ENCODE measurements around the gene C4orf50.

The C4orf50 gene

DNA sequence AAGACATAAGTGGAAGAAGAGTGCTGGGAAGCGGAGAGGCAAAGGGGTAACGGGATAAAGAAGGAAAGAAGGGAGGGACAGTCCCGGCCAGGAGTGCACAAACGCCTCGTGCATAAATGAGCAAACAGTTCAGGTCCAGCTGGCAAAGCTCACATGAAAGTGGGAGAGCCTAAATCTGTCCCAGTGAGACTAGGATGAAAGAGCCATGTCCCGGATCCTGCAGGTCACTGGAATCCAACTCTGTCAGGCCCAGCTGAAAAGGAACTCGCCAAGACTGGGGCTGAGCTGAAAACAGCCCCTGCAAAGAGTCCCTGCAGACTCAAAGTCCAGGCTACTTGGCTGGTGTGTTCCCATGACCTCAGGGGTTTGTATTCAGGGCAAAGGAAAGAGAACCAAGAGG lies 87.4 kb downstream of the C4orf50 start:
- TF ChIP-seq, protein P1, sequence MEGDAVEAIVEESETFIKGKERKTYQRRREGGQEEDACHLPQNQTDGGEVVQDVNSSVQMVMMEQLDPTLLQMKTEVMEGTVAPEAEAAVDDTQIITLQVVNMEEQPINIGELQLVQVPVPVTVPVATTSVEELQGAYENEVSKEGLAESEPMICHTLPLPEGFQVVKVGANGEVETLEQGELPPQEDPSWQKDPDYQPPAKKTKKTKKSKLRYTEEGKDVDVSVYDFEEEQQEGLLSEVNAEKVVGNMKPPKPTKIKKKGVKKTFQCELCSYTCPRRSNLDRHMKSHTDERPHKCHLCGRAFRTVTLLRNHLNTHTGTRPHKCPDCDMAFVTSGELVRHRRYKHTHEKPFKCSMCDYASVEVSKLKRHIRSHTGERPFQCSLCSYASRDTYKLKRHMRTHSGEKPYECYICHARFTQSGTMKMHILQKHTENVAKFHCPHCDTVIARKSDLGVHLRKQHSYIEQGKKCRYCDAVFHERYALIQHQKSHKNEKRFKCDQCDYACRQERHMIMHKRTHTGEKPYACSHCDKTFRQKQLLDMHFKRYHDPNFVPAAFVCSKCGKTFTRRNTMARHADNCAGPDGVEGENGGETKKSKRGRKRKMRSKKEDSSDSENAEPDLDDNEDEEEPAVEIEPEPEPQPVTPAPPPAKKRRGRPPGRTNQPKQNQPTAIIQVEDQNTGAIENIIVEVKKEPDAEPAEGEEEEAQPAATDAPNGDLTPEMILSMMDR (IDR thresholded peaks at IDR 0.05), result no peak
- peaks cover 18% of the 10 kb centered on the region for H3K27me3 ChIP-seq
- H3K4me3 ChIP-seq (ENCODE audit: low read depth in 1 of 2, low read length in 1 of 2), result no peak overlapping the region
- H3K9me3 ChIP-seq, result no peaks in the 10 kb centered on the region
- no peaks in the 10 kb centered on the region for H3K36me3 ChIP-seq
- no peaks in the 10 kb centered on the region for H3K4me1 ChIP-seq (ENCODE audit: control insufficient read depth in 1 of 2, insufficient read depth in 1 of 2, low read depth in 1 of 2, low read length in 1 of 2)
- no peak overlapping the region for H3K27ac ChIP-seq

DNA sequence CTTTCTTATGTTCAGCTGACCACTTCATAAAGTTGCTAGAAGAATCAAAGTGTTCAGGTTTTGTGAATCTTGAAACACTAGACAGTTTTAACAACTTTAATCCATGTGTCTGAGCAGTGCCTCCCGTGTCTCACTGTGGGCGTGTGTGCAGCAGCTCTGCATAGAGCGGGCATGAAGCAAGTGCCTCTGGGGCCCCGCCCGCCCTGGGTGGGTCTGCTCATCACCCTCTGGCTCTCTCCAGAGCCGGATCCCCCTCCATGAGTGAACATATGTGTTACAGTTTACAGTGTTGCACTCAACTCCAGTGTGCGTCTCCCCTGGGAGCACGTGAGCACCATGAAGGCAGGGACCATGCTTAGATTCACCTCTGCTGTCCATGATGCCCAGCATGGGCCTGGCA lies 87.8 kb downstream of the C4orf50 start:
- Histone ChIP-seq H3K9me3 (no peaks in the 10 kb centered on the region), H3K27me3 (peaks cover 18% of the 10 kb centered on the region), H3K4me1 (ENCODE audit: control insufficient read depth in 1 of 2, insufficient read depth in 1 of 2, low read depth in 1 of 2, low read length in 1 of 2) (no peaks in the 10 kb centered on the region), H3K36me3 (no peaks in the 10 kb centered on the region), H3K27ac (no peak overlapping the region), H3K4me3 (ENCODE audit: low read depth in 1 of 2, low read length in 1 of 2) (no peak overlapping the region)
- TF ChIP-seq, protein P1 (IDR thresholded peaks at IDR 0.05), result no peak

DNA sequence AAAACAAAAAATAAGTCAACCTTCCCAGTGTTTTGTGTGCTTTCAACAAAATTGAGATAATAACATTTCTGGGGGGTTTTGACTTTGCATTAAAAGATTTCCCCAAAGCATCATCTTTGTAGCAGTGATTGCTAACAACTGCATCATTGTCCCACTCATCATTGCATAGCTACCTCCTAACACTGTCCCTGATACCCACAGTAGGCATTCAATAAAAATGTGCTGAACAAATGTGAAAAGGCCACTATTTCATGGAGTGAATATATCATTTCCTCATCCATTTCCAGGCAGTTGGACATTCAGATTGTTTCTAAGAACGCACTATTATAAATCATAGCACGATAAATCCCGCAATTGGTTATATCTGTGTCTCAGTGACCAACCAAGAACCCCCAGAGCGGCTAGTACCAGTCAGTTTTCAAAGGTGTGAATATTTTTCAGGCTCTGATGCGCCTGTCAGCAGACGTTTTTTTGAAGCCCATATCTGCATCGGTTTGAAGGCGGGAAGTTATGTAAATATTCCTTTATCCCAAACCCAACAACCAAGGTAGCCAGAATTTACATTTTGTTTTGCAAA lies 89.3 kb downstream of the C4orf50 start:
- Histone ChIP-seq H3K27ac (no peak overlapping the region), H3K36me3 (no peaks in the 10 kb centered on the region), H3K9me3 (no peaks in the 10 kb centered on the region), H3K27me3 (peaks cover 14% of the 10 kb centered on the region), H3K4me3 (ENCODE audit: low read depth in 1 of 2, low read length in 1 of 2) (no peak overlapping the region), H3K4me1 (ENCODE audit: control insufficient read depth in 1 of 2, insufficient read depth in 1 of 2, low read depth in 1 of 2, low read length in 1 of 2) (no peaks in the 10 kb centered on the region)
- TF ChIP-seq, protein P1 (IDR thresholded peaks at IDR 0.05), result no peak

DNA sequence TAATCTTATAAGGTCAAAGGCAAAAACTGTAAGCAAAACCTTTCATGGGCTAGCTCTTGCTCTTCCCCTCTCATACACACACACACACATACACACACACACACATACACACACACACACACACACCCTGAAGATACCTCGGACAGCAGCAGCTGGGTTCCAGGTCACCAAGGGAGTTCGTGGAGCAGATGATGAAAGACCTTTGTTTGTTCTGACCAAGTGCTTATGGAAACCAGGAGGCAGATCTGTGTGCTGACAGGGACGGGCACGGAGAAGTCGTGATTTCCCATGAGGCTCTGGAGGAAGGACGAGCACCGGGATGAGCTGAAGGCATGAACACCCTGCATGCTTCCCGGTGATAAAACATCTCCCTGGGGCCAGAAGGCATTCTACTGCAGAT lies 90.0 kb downstream of the C4orf50 start:
- Histone ChIP-seq H3K27ac (no peak overlapping the region), H3K4me3 (ENCODE audit: low read depth in 1 of 2, low read length in 1 of 2) (no peak overlapping the region), H3K27me3 (peaks cover 14% of the 10 kb centered on the region), H3K9me3 (no peaks in the 10 kb centered on the region), H3K36me3 (no peaks in the 10 kb centered on the region), H3K4me1 (ENCODE audit: control insufficient read depth in 1 of 2, insufficient read depth in 1 of 2, low read depth in 1 of 2, low read length in 1 of 2) (no peaks in the 10 kb centered on the region)
- TF ChIP-seq, protein P1 (IDR thresholded peaks at IDR 0.05), result no peak

DNA sequence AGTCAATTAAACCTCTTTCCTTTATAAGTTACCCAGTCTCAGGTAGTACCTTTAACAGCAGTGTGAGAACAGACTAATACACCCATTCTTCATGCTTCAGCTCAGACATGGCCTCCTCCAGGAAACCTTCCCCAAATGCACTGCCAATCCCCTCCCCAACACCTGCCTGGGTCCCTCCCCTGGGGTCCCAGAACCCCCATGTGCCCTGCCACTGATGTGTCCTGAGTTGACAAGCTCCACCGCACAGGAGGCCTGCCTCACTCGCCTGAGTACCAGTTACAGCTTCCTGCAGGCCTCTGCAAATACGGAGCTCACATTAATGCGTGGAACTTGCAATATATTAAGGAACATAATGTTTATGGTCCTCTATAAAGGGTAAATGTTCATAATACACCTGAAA lies 90.5 kb downstream of the C4orf50 start:
- Histone ChIP-seq H3K36me3 (no peaks in the 10 kb centered on the region), H3K4me1 (ENCODE audit: control insufficient read depth in 1 of 2, insufficient read depth in 1 of 2, low read depth in 1 of 2, low read length in 1 of 2) (no peaks in the 10 kb centered on the region), H3K27me3 (peaks cover 14% of the 10 kb centered on the region), H3K9me3 (no peaks in the 10 kb centered on the region), H3K4me3 (ENCODE audit: low read depth in 1 of 2, low read length in 1 of 2) (no peak overlapping the region), H3K27ac (no peak overlapping the region)
- TF ChIP-seq, protein P1 (IDR thresholded peaks at IDR 0.05), result no peak

DNA sequence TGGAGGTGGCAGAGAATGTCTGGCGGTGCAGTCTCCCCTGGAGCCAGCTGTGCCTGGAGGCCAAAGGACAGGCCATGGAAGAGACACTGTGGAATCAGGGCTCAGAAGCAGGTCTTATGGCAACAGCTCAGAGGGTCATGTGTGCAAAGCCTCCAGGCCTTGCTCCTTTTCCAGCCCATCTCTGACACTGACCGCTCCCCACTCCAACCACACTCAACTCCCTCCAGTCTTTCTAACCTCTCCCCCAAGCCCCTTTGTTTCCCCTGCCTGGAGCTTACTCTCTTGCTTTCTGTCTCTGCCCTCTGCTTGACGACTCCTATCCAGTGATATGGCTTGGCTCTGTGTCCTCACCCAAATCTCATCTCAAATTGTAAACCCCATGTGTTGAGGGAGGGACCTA lies 91.1 kb downstream of the C4orf50 start:
- Histone ChIP-seq H3K27ac (no peak overlapping the region), H3K4me1 (ENCODE audit: control insufficient read depth in 1 of 2, insufficient read depth in 1 of 2, low read depth in 1 of 2, low read length in 1 of 2) (no peaks in the 10 kb centered on the region), H3K36me3 (no peaks in the 10 kb centered on the region), H3K4me3 (ENCODE audit: low read depth in 1 of 2, low read length in 1 of 2) (no peak overlapping the region), H3K9me3 (no peaks in the 10 kb centered on the region), H3K27me3 (peaks cover 10% of the 10 kb centered on the region)
- TF ChIP-seq, protein P1 (IDR thresholded peaks at IDR 0.05), result no peak

All from neutrophil (primary cell).